NCI-H1105 (cell line): ENCODE data around the gene PACSIN2.
A peak's percentile ranks its signal among the peaks of the same experiment; 100 is the strongest.

ENCODE experiments used
- DNase-seq: peaks from one replicate; lab custom pipeline; 2025; lab: John Stamatoyannopoulos, UW

PACSIN2 gene

GRCh38 chr22:42856865-42857704 is 157.9 kb downstream of the PACSIN2 start, which contains the start of gene ARFGAP3:
TSS of gene ARFGAP3 (minus strand) at chr22:42857273. CDS start at chr22:42857182, 91 bp downstream.
- peak; percentile 81 for DNase-seq

GRCh38 chr22:42856179-42856864 is 158.6 kb downstream of the PACSIN2 start:
- DNase-seq, result no peak

GRCh38 chr22:42855721-42856120 is 159.2 kb downstream of the PACSIN2 start:
- no peak for DNase-seq

GRCh38 chr22:42855211-42855610 is 159.7 kb downstream of the PACSIN2 start:
- no peak for DNase-seq

DNA sequence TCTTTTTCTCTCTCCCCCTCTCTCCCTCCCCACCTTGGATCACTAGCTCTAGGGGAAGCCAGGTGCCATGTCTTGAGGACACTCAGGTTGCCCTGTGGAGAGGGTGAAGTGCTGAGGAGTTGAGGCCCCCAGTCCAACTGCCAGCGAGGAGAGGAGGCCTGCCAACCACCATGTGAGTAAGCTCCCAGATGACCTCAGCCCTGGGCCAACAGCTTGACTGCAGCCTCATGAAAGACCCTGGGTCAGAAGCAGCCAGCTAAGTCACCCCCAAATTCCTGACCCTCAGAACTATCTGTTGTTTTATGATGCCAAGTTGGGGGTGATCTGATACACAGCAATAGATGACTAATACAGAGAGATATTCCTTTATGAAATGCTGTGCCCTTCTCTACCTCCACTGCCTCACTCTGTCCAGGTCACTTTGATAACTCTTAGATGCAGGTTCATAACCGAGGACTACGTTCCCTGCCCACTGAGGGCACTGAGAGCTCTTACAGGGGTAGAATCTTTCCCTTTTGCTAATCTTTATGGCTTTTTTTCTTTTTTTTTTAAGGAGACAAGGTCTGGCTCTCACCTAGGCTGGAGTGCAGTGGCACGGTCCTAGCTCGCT is 165.9 kb downstream of the PACSIN2 start:
- DNase-seq, result no peak

DNA sequence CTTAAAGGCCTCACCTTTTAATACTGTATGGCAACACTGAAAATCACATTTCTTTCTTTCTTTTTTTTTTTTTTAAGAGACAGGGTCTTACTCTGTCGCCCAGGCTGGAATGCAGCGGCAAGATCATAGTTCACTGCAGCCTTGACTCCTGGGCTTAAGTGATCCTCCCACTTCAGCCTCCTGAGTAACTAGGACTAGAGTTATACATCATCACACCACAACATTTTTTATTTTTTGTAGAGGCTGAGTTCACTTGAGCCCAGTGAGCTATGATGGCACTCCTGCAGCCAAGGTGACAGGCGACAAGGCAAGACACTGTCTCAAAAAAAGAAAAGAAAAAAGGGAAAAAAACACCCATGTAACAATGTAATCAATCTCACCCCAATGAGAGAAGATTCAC is 167.8 kb downstream of the PACSIN2 start:
- DNase-seq, result no peak

GRCh38 chr22:42844756-42845155 is 170.2 kb downstream of the PACSIN2 start:
- DNase-seq, result no peak

DNA sequence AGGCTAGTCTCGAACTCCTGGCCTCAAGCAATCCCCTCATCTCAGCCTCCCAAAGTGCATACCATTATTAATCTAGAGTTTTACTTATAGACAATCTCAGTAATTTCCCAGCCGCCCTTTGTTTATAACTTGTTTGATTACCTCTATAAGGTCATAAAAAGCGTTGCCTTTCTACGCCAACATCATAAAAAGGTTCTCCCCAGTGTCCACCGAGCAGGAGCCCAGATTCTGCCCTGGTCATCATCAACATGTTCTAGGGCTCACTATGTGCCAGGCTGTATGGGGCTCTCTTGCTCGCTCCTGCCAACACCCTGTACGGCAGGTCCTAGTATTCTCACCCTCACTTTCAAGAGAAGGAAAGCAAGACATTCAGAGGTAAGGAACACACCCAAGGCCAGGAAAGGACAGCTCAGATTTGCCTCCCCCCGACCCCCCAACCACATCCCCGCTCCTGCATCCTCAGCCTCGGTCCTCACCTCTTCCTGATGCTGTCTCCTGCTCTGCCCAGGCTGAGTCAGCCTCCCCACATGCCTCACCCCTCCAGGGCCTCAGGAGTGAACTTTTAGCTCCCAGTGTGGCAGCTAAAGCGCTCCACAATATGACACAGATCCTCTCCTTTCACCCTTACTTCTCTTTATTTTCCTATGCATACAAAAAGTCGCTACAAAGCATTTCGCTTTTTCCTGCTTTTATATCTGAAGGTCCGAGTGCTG is 172.1 kb downstream of the PACSIN2 start:
- DNase-seq, result no peak

- DNase-seq, result no peak
These were observed 173.5 kb downstream of the PACSIN2 start for GRCh38 chr22:42841444-42841843.

DNA sequence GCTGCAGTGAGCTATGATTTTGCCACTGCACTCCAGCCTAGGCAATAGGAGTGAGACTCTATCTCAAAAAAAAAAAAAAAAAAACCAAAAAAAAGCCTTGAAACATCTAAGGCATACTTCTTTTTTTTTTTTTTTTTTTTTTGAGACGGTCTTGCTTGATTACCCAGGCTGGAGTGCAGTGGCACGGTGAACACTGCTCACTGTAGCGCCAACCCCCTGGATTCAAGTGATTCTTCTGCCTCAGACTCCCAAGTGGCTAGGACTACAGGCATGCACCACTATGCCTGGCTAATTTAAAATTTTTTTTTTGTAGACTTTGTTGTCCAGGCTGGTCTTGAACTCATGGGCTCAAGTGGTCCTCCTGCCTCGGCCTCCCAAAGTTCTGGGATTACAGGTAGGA is 177.4 kb downstream of the PACSIN2 start:
- no peak for DNase-seq

DNA sequence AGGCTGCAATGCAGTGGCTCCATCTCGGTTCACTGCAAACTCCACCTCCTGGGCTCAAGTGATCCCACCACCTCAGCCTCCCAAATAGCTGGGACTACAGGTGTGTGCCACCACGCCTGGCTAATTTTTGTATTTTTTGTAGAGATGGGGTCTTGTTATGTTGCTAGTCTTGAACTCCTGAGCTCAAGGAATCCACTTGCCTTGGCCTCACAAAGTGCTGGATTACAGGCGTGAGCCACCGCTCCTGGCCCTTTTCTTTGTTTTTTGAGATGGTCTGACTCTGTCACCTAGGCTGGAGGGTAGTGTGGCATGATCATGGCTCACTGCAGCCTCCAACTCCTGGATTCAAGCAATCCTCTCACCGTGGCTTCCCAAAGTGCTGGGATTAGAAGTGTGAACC is 178.9 kb downstream of the PACSIN2 start:
- DNase-seq, result no peak

DNA sequence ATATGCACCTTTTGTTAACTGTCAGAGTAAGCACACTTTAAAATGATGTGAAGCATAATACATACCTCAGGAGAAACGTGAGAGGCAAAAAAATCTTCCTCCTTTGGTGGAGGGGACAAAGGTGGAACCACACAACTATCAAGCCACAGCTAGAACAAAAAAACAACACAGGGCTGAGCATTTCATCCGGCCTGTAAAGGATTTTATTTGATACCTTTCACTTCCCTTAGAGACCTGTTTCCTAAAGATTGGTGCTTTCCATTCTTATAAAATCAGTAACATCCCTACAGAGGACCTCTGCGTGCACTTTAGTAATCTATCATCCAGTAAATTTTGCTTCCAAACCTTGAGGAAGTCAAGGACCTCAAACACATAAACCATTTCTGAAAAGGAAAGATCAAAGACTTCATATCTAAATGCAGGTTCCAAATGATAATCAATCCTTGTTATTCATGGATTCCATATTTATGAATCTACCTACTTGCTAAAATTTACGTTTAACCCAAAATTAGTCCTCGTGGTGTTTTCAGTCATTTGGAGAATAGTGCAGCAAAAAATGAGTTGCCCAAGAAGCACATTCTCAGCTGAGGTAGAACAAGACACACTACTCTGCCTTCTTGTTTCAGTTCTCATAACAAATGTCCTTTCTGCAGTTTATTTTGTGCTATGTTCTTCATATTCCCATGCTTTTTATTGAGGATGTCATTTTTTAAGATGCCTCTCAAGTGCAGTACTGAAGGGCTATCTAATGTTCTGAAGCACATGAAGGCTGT is 180.6 kb downstream of the PACSIN2 start:
- DNase-seq, result no peak

DNA sequence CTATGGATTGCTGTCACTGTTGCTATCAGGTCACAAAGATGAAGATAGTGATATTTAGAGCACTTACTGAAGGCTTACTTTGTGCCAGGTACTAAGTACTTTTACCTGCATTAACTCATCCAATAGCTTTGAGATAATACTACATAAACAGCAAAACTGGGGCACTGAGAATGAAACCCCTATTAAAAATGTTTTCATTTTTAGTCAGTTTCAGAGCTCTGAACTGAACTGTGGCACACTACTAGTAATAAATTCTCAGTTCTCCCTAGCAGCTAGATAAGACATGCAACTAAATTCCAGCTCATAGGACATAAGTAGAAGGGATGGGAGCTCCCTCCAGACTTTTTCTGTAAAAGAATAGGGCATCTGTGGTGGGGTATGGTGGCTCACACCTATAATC is 181.8 kb downstream of the PACSIN2 start:
- no peak for DNase-seq

DNA sequence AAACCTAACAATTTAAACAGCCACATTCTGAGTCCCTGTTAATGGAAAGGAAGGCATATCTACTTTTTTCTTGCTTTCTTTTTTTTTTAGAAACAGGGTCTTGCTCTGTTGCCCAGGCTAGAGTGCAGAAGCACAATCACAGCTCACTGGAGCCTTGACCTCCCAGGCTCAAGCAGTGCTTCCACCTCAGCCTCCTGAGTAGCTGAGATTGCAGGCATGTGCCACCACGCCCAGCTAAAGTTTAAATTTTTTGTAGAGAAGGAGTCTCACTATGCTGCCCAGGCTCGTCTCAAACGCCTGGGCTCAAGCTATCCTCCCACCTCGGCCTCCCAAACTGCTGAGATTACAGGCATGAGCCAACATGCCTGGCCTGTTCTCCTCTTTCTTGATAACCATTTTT is 183.2 kb downstream of the PACSIN2 start:
- no peak for DNase-seq

DNA sequence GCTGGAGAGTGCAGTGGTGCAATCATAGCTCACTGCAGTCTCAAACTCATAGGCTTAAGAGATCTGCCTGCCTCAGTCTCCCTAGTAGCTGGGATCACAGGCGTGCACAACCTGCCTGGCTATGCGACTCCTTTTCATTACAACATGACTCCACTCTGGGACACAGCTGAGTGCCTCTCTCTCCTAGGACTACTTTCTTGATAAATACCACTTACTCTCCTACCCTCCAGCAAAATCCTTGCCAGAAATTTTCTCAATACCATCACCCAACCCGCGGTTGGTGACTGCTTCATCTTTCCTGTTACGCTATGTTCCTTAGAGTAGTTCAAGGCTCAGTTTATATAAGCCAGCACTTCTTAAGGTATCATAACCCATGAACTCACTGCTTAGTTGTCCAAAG is 184.8 kb downstream of the PACSIN2 start:
- no peak for DNase-seq

- no peak for DNase-seq
These were observed 185.6 kb downstream of the PACSIN2 start for GRCh38 chr22:42829302-42829701.

- DNase-seq, result no peak
These were observed 189.2 kb downstream of the PACSIN2 start for GRCh38 chr22:42825796-42826195.

- DNase-seq, result no peak
These were observed 193.6 kb downstream of the PACSIN2 start for GRCh38 chr22:42821386-42821785.

- no peak for DNase-seq
These were observed 194.7 kb downstream of the PACSIN2 start for GRCh38 chr22:42820045-42820763.
